Measurements from ENCODE around the gene LCN6. TPM values are rescaled to one million over a fixed set of nuclear protein-coding genes. Genes with fewer than 3 reads are reported as not detected.
"Not testable (repeated sequence)": the region's sequence is repeated elsewhere in the genome, so short reads cannot be mapped to it uniquely, and the experiment has no call there.

The LCN6 gene
- total and polyA plus RNA-seq, 2 of the 13 experiments (the other 11 are each of a cell fraction or from before 2014, with no cell fraction given), result not detected

DNA sequence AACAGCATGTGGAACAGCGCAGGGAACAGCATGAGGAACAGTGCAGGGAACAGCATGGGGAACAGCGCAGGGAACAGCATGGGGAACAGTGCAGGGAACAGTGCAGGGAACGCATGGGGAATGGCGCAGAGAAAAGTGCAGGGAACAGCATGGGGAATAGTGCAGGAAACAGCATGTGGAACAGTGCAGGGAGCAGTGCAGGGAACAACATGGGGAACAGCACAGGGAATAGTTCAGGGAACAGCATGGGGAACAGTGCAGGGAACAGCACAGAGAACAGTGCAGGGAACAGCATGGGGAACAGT lies 7.8 kb upstream of the LCN6 start:
- Histone ChIP-seq H3K9ac (ENCODE audit: insufficient read depth, low read depth, low read length) (no peak overlapping the region), H2AFZ (ENCODE audit: low read length) (no peak overlapping the region), H3K27me3 (ENCODE audit: control insufficient read depth in 1 of 2, insufficient read depth in 2 of 2, low read length in 2 of 2) (peaks cover 8 to 43% of the 10 kb centered on the region in 2 experiments; a peak in 4 of 5 replicates), H3K27ac (ENCODE audit: extremely low read length, insufficient read depth, low read length) (no peak overlapping the region), H3K4me3 (replicated peaks in 1 of 3; ENCODE audit: insufficient read depth in 1 of 3, low read depth in 2 of 3, low read length in 3 of 3) (no peak overlapping the region), H3K36me3 (replicated peaks in 1 of 2; ENCODE audit: control insufficient read depth in 1 of 2, insufficient read depth in 2 of 2, low read length in 2 of 2) (no peaks in the 10 kb centered on the region), H3K4me1 (ENCODE audit: insufficient read depth, low read length) (peaks cover 20% of the 10 kb centered on the region), H3K9me3 (ENCODE audit: low read length) (peaks cover 14% of the 10 kb centered on the region), H3K79me2 (ENCODE audit: insufficient read depth, low read length) (no peaks in the 10 kb centered on the region), H3K4me2 (ENCODE audit: low read depth, low read length) (no peak overlapping the region), H4K20me1 (ENCODE audit: insufficient read depth, low read length) (no peaks in the 10 kb centered on the region)
- 81% methylated on average over 4 of the region's 4 CpGs for WGBS (ENCODE audit: low lambda C conversion rate)
- no peak for DNase-seq (ENCODE audit: low spot score)
- no peak for FAIRE-seq
- in situ Hi-C loops (cut with HindIII; ENCODE audit: extremely low pct_ligation_motif_present, low pct_unique_long_range_greater_than_20kb), result no loop called here
- ChIA-PET CTCF (ENCODE audit: low intra/inter-chr PET ratio, low total read pairs) (no interaction called here), POLR2A (no interaction called here)
- intact Hi-C loops (cut with micrococcal nuclease; ENCODE audit: unreplicated experiment), result no loop called here
- no TSS peak for BruUV-seq (replicated peaks)
- no peak for TF ChIP-seq MXI1 (IDR thresholded peaks at IDR 0.05; ENCODE audit: borderline replicate concordance, low read depth, low read length)
- peak; percentile 62; the same call in 1 of the 2 replicates for TF ChIP-seq ZKSCAN1 (IDR thresholded peaks at IDR 0.05; ENCODE audit: low read length)
- no peak for TF ChIP-seq MED1 (CRISPR knock-in tag; IDR thresholded peaks at IDR 0.05)
- no peak for ATAC-seq

DNA sequence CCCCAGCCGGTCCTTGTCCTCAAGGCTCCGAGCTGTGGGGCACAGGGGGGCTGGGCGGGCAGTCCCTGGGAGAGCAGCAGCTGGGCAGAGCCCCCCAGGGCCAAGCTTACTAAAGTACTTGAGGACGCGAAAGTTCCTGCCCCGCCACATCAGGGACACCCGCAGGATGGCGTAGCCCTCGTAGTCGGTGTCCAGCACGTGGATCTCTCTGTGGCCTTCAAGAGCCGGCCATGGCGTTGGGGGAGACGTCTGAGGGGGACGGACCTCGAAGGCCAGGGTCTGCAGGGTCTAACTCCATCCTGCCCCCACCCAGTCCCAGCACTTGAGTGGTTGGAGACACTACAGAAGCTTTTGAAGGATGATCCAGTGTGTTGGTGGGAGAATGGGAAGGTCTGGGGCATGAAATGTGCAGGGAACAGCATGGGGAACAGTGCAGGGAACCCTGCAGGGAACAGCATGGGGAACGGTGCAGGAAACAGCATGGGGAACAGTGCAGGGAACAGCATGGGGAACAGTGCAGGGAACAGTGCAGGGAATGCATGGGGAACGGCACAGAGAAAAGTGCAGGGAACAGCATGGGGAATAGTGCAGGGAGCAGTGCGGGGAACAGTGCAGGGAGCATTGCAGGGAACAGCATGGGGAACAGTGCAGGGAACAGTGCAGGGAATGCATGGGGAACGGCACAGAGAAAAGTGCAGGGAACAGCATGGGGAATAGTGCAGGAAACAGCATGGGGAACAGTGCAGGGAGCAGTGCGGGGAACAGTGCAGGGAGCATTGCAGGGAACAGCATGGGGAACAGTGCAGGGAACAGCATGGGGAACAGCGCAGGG lies 7.2 kb upstream of the LCN6 start:
- BruUV-seq (replicated peaks); POLR2A ChIA-PET; H3K9ac ChIP-seq (ENCODE audit: insufficient read depth, low read depth, low read length); H3K4me3 ChIP-seq (replicated peaks in 1 of 3; ENCODE audit: insufficient read depth in 1 of 3, low read depth in 2 of 3, low read length in 3 of 3); H4K20me1 ChIP-seq (ENCODE audit: insufficient read depth, low read length); H2AFZ ChIP-seq (ENCODE audit: low read length); DNase-seq (ENCODE audit: low spot score); FAIRE-seq; ATAC-seq; H3K36me3 ChIP-seq (replicated peaks in 1 of 2; ENCODE audit: control insufficient read depth in 1 of 2, insufficient read depth in 2 of 2, low read length in 2 of 2); intact Hi-C loops (cut with micrococcal nuclease; ENCODE audit: unreplicated experiment); in situ Hi-C loops (cut with HindIII; ENCODE audit: extremely low pct_ligation_motif_present, low pct_unique_long_range_greater_than_20kb); H3K79me2 ChIP-seq (ENCODE audit: insufficient read depth, low read length); H3K27ac ChIP-seq (ENCODE audit: extremely low read length, insufficient read depth, low read length); CTCF ChIA-PET (ENCODE audit: low intra/inter-chr PET ratio, low total read pairs); TF ChIP-seq NONO (IDR thresholded peaks at IDR 0.05): not testable (repeated sequence)
- 0 out of 2 replicates have a peak overlapping the region, but pooled peaks have one; percentile 30 for H3K4me2 ChIP-seq (ENCODE audit: low read depth, low read length)
- peaks cover 15% of the 10 kb centered on the region for H3K9me3 ChIP-seq (ENCODE audit: low read length)
- H3K4me1 ChIP-seq (ENCODE audit: insufficient read depth, low read length), result peaks cover 15% of the 10 kb centered on the region; the same call in 1 of the 2 replicates
- peaks cover 8 to 43% of the 10 kb centered on the region in 2 experiments; a peak in 4 of 5 replicates for H3K27me3 ChIP-seq (ENCODE audit: control insufficient read depth in 1 of 2, insufficient read depth in 2 of 2, low read length in 2 of 2)
- TF ChIP-seq, protein P1, sequence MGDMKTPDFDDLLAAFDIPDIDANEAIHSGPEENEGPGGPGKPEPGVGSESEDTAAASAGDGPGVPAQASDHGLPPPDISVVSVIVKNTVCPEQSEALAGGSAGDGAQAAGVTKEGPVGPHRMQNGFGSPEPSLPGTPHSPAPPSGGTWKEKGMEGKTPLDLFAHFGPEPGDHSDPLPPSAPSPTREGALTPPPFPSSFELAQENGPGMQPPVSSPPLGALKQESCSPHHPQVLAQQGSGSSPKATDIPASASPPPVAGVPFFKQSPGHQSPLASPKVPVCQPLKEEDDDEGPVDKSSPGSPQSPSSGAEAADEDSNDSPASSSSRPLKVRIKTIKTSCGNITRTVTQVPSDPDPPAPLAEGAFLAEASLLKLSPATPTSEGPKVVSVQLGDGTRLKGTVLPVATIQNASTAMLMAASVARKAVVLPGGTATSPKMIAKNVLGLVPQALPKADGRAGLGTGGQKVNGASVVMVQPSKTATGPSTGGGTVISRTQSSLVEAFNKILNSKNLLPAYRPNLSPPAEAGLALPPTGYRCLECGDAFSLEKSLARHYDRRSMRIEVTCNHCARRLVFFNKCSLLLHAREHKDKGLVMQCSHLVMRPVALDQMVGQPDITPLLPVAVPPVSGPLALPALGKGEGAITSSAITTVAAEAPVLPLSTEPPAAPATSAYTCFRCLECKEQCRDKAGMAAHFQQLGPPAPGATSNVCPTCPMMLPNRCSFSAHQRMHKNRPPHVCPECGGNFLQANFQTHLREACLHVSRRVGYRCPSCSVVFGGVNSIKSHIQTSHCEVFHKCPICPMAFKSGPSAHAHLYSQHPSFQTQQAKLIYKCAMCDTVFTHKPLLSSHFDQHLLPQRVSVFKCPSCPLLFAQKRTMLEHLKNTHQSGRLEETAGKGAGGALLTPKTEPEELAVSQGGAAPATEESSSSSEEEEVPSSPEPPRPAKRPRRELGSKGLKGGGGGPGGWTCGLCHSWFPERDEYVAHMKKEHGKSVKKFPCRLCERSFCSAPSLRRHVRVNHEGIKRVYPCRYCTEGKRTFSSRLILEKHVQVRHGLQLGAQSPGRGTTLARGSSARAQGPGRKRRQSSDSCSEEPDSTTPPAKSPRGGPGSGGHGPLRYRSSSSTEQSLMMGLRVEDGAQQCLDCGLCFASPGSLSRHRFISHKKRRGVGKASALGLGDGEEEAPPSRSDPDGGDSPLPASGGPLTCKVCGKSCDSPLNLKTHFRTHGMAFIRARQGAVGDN (CRISPR knock-in tag; IDR thresholded peaks at IDR 0.05), result peak; percentile 46
- TF ChIP-seq ZMYM2 (CRISPR knock-in tag; IDR thresholded peaks at IDR 0.05) (peak; percentile 88), ZKSCAN1 (IDR thresholded peaks at IDR 0.05; ENCODE audit: low read length) (peak; percentile 58; the same call in 1 of the 2 replicates), CHD4 (IDR thresholded peaks at IDR 0.05; ENCODE audit: borderline replicate concordance, low read length) (0 out of 2 replicates have a peak, but pooled peaks have one; percentile 40), ZMYM3 (CRISPR knock-in tag; IDR thresholded peaks at IDR 0.05) (peak; percentile 98), NONO (CRISPR knock-in tag; conservative IDR thresholded peaks at IDR 0.05) (peak; percentile 39; the same call in 1 of the 2 replicates), KDM1A (CRISPR knock-in tag; IDR thresholded peaks at IDR 0.05) (peak; percentile 52; the same call in 1 of the 2 replicates)
- WGBS (ENCODE audit: low lambda C conversion rate), result 63% methylated on average over 20 of the region's 22 CpGs
